ENCODE measurements around the gene THBS3. TPM values are rescaled to one million over a fixed set of nuclear protein-coding genes. Genes with fewer than 3 reads are reported as not detected.

The THBS3 gene
- total and polyA plus RNA-seq, 9 of the 15 experiments (the other 6 are each of a cell fraction or from before 2014, with no cell fraction given) = 0.59 to 8.3 (median 3.2) TPM

DNA sequence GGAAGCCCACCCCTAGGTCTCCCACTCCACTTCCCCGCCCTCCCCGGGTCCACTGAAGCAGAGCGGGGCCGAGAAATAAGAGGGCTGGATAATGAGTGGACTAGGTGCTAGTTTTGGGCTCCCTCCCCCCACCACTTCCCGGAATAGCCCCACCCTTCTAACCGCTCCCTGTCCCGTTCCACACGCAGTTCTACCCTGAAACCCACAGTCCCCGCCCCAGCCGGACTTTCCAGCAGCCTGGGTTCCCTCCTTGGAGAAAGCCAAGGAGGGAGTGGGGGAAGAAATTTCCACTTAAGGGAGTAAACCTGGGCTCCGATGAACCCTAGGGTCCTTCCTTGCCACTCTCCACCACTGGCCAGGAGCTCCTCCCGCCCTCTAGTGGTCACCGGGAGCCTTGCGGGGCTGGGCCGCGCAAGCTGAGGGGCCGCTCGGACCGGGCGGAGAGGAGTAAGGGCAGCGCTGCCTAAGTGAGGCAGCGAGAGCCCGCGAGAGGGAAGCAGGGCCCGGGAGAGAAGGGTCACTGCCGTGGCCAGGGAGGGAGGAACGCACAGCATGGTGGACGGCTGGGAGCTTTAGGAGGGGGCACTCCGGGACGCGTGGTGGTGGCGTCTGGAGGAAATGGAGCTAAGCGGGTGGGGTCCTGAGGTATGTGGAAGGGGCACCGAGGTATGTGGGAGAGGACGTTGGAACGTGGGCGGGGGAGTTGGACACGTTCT, 14.3 kb downstream of the THBS3 start (continued):
- TF ChIP-seq, protein P1, sequence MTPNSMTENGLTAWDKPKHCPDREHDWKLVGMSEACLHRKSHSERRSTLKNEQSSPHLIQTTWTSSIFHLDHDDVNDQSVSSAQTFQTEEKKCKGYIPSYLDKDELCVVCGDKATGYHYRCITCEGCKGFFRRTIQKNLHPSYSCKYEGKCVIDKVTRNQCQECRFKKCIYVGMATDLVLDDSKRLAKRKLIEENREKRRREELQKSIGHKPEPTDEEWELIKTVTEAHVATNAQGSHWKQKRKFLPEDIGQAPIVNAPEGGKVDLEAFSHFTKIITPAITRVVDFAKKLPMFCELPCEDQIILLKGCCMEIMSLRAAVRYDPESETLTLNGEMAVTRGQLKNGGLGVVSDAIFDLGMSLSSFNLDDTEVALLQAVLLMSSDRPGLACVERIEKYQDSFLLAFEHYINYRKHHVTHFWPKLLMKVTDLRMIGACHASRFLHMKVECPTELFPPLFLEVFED (CRISPR knock-in tag; conservative IDR thresholded peaks at IDR 0.05) = 0 out of 2 replicates have a peak, but pooled peaks have one; percentile 16
- TF ChIP-seq HIVEP1 (CRISPR knock-in tag; IDR thresholded peaks at IDR 0.05) (no peak), SOX6 (IDR thresholded peaks at IDR 0.05) (0 out of 2 replicates have a peak, but pooled peaks have one; percentile 40), HEY1 (CRISPR knock-in tag; IDR thresholded peaks at IDR 0.05; ENCODE audit: borderline replicate concordance) (no peak), KHSRP (IDR thresholded peaks at IDR 0.05) (no peak), BCOR (IDR thresholded peaks at IDR 0.05) (peak; percentile 43), ELF1 (tag; IDR thresholded peaks at IDR 0.05) (peak; percentile 47; the same call in 1 of the 2 replicates)
- TF ChIP-seq, protein P2, sequence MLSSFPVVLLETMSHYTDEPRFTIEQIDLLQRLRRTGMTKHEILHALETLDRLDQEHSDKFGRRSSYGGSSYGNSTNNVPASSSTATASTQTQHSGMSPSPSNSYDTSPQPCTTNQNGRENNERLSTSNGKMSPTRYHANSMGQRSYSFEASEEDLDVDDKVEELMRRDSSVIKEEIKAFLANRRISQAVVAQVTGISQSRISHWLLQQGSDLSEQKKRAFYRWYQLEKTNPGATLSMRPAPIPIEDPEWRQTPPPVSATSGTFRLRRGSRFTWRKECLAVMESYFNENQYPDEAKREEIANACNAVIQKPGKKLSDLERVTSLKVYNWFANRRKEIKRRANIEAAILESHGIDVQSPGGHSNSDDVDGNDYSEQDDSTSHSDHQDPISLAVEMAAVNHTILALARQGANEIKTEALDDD (IDR thresholded peaks at IDR 0.05) = peak; percentile 76
- TF ChIP-seq, protein P3, sequence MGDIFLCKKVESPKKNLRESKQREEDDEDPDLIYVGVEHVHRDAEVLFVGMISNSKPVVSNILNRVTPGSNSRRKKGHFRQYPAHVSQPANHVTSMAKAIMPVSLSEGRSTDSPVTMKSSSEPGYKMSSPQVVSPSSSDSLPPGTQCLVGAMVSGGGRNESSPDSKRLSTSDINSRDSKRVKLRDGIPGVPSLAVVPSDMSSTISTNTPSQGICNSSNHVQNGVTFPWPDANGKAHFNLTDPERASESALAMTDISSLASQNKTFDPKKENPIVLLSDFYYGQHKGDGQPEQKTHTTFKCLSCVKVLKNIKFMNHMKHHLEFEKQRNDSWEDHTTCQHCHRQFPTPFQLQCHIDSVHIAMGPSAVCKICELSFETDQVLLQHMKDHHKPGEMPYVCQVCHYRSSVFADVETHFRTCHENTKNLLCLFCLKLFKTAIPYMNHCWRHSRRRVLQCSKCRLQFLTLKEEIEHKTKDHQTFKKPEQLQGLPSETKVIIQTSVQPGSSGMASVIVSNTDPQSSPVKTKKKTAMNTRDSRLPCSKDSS (IDR thresholded peaks at IDR 0.05; ENCODE audit: low read depth, partially characterized antibody) = no peak
- TF ChIP-seq, protein P4, sequence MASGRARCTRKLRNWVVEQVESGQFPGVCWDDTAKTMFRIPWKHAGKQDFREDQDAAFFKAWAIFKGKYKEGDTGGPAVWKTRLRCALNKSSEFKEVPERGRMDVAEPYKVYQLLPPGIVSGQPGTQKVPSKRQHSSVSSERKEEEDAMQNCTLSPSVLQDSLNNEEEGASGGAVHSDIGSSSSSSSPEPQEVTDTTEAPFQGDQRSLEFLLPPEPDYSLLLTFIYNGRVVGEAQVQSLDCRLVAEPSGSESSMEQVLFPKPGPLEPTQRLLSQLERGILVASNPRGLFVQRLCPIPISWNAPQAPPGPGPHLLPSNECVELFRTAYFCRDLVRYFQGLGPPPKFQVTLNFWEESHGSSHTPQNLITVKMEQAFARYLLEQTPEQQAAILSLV (tag; IDR thresholded peaks at IDR 0.05) = no peak
- TF ChIP-seq, protein P5, sequence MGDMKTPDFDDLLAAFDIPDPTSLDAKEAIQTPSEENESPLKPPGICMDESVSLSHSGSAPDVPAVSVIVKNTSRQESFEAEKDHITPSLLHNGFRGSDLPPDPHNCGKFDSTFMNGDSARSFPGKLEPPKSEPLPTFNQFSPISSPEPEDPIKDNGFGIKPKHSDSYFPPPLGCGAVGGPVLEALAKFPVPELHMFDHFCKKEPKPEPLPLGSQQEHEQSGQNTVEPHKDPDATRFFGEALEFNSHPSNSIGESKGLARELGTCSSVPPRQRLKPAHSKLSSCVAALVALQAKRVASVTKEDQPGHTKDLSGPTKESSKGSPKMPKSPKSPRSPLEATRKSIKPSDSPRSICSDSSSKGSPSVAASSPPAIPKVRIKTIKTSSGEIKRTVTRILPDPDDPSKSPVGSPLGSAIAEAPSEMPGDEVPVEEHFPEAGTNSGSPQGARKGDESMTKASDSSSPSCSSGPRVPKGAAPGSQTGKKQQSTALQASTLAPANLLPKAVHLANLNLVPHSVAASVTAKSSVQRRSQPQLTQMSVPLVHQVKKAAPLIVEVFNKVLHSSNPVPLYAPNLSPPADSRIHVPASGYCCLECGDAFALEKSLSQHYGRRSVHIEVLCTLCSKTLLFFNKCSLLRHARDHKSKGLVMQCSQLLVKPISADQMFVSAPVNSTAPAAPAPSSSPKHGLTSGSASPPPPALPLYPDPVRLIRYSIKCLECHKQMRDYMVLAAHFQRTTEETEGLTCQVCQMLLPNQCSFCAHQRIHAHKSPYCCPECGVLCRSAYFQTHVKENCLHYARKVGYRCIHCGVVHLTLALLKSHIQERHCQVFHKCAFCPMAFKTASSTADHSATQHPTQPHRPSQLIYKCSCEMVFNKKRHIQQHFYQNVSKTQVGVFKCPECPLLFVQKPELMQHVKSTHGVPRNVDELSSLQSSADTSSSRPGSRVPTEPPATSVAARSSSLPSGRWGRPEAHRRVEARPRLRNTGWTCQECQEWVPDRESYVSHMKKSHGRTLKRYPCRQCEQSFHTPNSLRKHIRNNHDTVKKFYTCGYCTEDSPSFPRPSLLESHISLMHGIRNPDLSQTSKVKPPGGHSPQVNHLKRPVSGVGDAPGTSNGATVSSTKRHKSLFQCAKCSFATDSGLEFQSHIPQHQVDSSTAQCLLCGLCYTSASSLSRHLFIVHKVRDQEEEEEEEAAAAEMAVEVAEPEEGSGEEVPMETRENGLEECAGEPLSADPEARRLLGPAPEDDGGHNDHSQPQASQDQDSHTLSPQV (IDR thresholded peaks at IDR 0.05) = peak; percentile 77
- TF ChIP-seq, protein P6, sequence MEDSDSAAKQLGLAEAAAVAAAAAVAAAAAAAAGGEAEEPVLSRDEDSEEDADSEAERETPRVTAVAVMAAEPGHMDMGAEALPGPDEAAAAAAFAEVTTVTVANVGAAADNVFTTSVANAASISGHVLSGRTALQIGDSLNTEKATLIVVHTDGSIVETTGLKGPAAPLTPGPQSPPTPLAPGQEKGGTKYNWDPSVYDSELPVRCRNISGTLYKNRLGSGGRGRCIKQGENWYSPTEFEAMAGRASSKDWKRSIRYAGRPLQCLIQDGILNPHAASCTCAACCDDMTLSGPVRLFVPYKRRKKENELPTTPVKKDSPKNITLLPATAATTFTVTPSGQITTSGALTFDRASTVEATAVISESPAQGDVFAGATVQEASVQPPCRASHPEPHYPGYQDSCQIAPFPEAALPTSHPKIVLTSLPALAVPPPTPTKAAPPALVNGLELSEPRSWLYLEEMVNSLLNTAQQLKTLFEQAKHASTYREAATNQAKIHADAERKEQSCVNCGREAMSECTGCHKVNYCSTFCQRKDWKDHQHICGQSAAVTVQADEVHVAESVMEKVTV (CRISPR knock-in tag; IDR thresholded peaks at IDR 0.05) = peak; percentile 34; the same call in 1 of the 2 replicates
- TF ChIP-seq, protein P7, sequence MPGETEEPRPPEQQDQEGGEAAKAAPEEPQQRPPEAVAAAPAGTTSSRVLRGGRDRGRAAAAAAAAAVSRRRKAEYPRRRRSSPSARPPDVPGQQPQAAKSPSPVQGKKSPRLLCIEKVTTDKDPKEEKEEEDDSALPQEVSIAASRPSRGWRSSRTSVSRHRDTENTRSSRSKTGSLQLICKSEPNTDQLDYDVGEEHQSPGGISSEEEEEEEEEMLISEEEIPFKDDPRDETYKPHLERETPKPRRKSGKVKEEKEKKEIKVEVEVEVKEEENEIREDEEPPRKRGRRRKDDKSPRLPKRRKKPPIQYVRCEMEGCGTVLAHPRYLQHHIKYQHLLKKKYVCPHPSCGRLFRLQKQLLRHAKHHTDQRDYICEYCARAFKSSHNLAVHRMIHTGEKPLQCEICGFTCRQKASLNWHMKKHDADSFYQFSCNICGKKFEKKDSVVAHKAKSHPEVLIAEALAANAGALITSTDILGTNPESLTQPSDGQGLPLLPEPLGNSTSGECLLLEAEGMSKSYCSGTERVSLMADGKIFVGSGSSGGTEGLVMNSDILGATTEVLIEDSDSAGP (CRISPR knock-in tag; IDR thresholded peaks at IDR 0.05) = no peak
